Measurements from ENCODE around the gene SLCO1A2.

DNA sequence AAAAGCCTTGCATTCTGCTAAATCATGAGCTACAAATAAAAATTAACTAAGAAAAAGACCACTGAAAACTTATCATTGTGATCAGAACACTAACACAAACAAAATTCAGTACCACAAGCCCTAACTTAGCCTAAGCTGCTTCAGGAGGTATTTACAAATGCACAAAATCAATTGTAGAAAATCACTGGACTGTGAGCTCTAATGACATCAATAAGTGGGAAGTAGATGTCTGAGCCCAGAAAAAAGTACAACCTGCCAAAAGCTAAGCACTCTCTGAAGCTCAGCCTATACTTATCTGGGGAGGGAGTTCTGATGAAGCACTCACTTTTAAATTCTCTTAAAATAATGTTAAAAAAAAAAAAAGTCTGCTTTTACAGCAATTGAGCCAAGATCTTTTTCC is 110.8 kb downstream of the SLCO1A2 start:
- TF ChIP-seq CTCF (IDR thresholded peaks at IDR 0.05; ENCODE audit: extremely low read depth in 1 of 2, insufficient read depth in 1 of 2, low read depth in 1 of 2, low read length in 2 of 2) (no peak), EZH2 (IDR thresholded peaks at IDR 0.05; ENCODE audit: borderline replicate concordance, low read depth, low read length, severe bottlenecking) (no peak), POLR2AphosphoS5 (IDR thresholded peaks at IDR 0.05; ENCODE audit: insufficient read depth, low read depth, low read length) (no peak), MAX (IDR thresholded peaks at IDR 0.05; ENCODE audit: insufficient read depth, insufficient read length) (no peak), POLR2A (IDR thresholded peaks at IDR 0.05; ENCODE audit: low read depth, low read length) (no peak), FOS (IDR thresholded peaks at IDR 0.05; ENCODE audit: borderline replicate concordance, insufficient read depth, low read length) (no peak), JUN (IDR thresholded peaks at IDR 0.05; ENCODE audit: borderline replicate concordance, insufficient read depth, insufficient read length, low read depth) (no peak)

Measured in endothelial cell of umbilical vein (primary cell).